Kidney epithelial cell (primary cell): Measurements from ENCODE around the gene IRF6. TPM values are rescaled to one million over a fixed set of nuclear protein-coding genes. Genes with fewer than 3 reads are reported as not detected.

ENCODE experiments used
- DNase-seq: peaks from one replicate; pipeline ENCODE4 v3.0.0-alpha.2; 2010; ENCODE audit warnings: low read depth
- H3K27me3 ChIP-seq: 2 replicates; pipeline ENCODE4 v1.6.0; 2011; ENCODE audit warnings: low read length; ENCODE audit not compliant: control insufficient read depth, insufficient read depth
- H3K36me3 ChIP-seq: 2 replicates; pipeline ENCODE4 v1.5.1; 2011; ENCODE audit warnings: low read length; ENCODE audit not compliant: control insufficient read depth, insufficient read depth
- H3K4me3 ChIP-seq: 2 replicates; pipeline ENCODE4 v1.5.1; 2011; ENCODE audit warnings: low read depth, mild to moderate bottlenecking, control low read depth, low read length
- total RNA-seq: library from RNA; depleted of rRNA; stranded (reverse); fragments of >200 nt; gene quantifications from 2 replicates; pipeline ENCODE4 v1.2.3, GENCODE V29; 2015
- TF ChIP-seq, protein P1 (sequence below): IDR thresholded peaks from 2 replicates; pipeline ENCODE4 v1.5.1; 2011; ENCODE audit warnings: mild to moderate bottlenecking, moderate library complexity, low read length, control low read depth, inconsistent platforms; ENCODE audit not compliant: insufficient read depth, poor library complexity, severe bottlenecking

The IRF6 gene
- total RNA-seq, 1 donor from 2014 or later: 90.1 TPM

DNA sequence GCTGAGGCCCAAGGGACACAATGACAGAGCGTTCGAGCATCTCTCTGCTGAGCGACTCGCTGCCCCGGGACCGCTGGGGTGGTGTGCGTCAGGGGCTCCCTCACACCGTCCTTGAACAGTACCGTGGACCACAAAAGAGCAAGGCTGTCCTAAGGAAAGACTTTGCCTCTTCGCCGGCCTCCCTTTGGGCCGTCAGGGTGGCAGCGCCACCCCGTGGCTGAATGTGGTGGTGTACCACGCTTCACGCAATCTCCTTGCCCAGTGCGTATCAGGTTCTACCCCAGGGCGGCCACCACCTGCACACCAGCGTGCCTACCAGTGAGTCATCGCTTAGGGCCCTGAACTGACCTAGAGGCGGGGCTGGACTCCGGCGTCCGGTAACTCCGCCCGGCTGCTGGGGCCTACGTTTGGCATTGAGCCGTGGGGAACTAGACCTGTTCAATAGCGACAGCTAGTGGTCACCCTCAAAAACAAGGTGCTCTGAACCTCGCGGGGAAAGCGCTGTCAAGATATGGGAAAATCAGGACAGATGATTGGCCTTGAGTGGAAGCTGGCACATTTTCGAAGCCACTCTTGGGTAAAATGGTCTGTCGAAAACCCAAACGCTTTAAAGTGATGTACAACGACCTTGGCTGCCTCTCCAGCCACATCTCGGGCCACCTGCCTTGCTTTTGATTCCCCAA, 58.2 kb downstream of the IRF6 start:
- Histone ChIP-seq H3K4me3 (no peak overlapping the region), H3K27me3 (no peaks in the 10 kb centered on the region), H3K36me3 (no peaks in the 10 kb centered on the region)
- peak; percentile 88 for DNase-seq
- TF ChIP-seq, protein P1, sequence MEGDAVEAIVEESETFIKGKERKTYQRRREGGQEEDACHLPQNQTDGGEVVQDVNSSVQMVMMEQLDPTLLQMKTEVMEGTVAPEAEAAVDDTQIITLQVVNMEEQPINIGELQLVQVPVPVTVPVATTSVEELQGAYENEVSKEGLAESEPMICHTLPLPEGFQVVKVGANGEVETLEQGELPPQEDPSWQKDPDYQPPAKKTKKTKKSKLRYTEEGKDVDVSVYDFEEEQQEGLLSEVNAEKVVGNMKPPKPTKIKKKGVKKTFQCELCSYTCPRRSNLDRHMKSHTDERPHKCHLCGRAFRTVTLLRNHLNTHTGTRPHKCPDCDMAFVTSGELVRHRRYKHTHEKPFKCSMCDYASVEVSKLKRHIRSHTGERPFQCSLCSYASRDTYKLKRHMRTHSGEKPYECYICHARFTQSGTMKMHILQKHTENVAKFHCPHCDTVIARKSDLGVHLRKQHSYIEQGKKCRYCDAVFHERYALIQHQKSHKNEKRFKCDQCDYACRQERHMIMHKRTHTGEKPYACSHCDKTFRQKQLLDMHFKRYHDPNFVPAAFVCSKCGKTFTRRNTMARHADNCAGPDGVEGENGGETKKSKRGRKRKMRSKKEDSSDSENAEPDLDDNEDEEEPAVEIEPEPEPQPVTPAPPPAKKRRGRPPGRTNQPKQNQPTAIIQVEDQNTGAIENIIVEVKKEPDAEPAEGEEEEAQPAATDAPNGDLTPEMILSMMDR: peak; percentile 81

DNA sequence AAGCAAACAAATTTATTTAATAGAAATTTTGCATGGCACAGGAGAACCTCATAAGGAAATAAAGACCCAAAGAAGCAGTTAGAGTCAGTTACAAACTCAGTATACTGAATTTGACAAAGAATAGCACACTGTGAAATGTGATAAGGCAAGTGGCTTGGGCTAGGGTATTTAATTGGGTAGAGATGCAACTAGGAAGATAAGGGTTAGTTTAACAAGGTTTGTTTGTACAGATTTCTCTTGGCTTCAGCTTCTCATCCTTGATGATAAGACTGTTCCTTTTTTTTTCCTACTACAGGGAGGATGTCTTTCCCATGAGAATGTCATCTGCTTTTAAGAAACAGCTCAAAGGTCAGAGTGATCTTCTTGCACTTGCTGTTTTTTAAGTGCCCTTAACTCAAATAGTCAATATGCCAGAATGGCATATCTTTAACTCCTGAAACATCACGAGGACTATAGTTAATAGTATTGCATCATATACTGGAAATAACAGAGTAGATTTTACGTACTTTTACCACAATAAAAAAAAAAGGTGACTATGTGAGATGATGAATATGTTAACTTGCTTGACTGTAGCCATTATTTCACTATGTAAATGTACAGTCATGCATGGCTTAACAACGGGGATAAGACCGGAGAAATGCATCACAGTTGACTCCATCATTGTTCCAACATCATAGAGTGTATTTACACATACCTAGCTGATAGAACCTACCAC, 59.3 kb downstream of the IRF6 start:
- no peaks in the 10 kb centered on the region for H3K36me3 ChIP-seq
- DNase-seq: no peak
- TF ChIP-seq, protein P1: no peak
- no peaks in the 10 kb centered on the region for H3K27me3 ChIP-seq
- no peak overlapping the region for H3K4me3 ChIP-seq

DNA sequence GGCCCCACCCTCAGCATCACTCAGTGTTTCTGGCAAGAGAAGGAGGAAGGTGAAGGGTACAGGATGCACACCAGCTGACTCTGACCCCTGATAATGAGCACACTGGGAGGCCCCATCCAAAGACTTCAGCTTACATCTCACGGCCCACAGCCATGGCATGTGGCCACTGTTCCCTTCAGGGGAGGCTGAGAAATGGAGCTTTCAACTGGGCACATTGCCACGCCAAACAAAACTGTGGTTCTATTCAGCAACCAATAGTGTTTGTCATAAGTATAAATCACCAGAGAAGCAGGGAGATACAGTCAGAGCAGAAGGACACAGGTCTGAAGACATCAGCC, 62.8 kb downstream of the IRF6 start:
- DNase-seq: no peak
- no peaks in the 10 kb centered on the region for H3K36me3 ChIP-seq
- H3K27me3 ChIP-seq: no peaks in the 10 kb centered on the region
- H3K4me3 ChIP-seq: no peak overlapping the region
- TF ChIP-seq, protein P1: no peak

DNA sequence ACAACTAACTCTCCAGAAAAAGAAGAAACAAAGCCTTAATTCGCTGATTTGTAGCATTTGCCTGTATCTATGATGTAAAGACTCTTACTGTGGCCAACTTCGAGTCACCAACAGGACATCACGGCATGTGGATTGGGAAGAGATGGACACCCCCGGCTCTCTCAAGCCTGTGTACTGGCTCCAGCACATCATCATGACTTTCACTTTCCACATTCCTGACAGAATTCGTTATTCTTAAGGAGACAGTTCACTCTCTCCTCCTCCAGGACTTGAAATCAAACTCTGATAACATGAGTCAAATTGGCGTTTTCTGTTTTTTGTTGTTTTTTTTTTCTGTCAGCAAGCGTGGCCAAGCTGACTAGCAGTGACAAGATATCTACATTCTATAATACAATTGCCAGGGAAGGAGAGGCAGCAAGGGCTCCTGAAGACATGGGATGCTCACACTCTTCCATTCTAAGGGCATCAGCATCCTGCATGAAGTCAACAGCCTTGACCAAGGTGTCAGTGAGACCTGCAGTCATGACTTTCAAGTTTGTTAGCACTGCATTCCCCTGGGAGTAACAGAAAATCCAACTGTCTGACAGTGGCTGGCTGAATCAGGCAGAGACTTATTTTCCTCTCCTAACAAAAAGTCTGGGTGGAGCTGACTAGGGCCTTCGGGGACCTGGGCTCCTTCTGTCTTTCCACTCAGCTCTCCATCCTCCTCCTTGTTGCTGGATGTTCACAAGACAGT, 63.4 kb downstream of the IRF6 start:
- TF ChIP-seq, protein P1: no peak
- no peak for DNase-seq
- Histone ChIP-seq H3K4me3 (no peak overlapping the region), H3K27me3 (no peaks in the 10 kb centered on the region), H3K36me3 (no peaks in the 10 kb centered on the region)

DNA sequence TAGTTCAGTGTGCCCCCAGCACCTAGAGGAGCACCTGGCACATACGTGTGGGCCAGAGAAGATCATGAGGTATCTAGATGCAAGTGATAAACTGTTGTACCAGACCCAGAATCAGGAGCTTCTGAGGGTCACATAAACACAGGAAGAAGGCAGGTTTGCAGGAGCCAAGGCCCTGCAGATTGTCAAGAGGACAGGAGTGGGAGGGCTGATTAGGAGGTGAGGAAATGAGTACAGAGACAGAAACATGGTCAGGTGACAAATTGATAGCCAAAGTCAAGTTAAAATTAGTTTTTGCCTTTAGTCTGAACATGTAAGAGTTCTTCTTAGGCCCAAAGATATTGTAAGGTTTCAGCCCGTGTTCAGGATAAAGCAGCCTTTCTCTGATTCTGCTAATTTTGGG, 64.1 kb downstream of the IRF6 start:
- TF ChIP-seq, protein P1: no peak
- H3K27me3 ChIP-seq: no peaks in the 10 kb centered on the region
- H3K36me3 ChIP-seq: no peaks in the 10 kb centered on the region
- no peak for DNase-seq
- no peak overlapping the region for H3K4me3 ChIP-seq
